AG08396 (cell line): Measurements from ENCODE around the gene LILRA6.
"Not testable (repeated sequence)": the region's sequence is repeated elsewhere in the genome, so short reads cannot be mapped to it uniquely, and the experiment has no call there.

ENCODE experiments used
- DNase-seq: peaks from one replicate; pipeline ENCODE4 v3.0.0; 2012; ENCODE audit warnings: low spot score, mixed read lengths

The LILRA6 gene

DNA sequence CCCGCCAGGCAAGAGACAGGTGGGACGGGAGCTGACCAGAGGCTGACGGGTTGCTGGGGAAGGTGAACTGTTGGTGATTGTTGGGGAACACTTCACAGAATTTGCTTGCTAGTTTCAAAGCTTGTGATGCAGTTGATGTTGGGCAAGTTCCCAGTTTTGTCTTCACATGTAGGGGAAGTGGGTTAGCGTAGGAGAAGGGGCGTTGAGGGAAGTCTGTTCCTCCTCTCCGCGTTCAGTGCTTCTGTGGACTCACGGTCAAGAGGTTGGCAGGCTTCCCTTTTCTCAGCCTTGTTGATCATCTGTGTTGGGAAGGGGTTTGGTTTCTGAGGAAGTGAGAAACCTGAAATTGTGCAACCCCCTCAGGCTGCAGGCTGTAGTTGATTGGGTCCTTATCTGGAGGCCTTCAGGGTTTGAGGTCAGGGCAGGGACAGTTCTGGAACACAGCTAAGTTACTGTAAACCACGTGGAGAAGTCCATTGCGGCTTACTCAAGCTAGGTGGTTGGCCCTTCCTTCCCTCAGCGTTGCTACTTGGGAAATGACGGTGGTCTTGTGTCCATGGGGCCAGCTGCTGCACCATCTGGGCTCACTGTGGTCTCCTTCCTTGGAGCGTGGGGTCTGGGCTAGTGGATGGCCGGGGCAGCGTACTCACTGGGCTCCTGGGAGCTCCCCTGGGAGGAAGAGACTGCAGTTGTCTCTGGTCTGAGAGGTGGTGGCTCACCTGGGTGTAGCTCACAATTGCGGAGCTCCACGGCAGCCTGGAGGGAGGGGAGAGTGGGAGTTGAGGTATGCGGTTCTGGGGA is 34.4 kb downstream of the LILRA6 start:
- DNase-seq = no peak

DNA sequence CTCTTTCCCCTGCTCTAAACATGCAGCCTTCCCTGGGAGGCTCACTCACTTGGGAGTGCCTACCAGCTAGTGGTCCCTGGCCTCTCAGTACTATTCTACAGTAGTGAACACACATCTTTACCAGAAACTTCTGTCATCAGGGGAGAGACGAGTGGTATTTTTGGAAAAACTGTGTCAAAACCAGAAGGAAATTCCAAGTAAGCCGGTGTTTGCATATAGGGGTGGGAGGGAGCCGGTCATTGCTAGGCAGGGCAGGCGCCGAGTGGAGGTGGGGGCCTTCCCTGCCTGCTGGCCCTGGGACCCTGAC is 35.0 kb downstream of the LILRA6 start:
- no peak for DNase-seq

DNA sequence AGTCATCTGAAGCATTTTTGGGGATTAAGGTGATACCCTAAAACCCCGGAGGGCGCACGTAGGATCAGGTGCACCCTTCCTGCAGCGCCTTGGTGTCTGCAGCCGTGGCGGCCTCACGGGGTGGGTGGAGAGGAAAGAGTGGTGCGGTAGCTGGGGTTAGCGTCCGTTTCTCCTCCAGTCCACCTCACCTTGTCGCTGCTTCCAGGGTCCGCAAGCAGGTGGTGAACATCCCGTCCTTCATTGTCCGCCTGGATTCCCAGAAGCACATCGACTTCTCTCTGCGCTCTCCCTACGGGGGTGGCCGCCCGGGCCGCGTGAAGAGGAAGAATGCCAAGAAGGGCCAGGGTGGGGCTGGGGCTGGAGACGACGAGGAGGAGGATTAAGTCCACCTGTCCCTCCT is 35.4 kb downstream of the LILRA6 start:
- DNase-seq = not testable (repeated sequence)

DNA sequence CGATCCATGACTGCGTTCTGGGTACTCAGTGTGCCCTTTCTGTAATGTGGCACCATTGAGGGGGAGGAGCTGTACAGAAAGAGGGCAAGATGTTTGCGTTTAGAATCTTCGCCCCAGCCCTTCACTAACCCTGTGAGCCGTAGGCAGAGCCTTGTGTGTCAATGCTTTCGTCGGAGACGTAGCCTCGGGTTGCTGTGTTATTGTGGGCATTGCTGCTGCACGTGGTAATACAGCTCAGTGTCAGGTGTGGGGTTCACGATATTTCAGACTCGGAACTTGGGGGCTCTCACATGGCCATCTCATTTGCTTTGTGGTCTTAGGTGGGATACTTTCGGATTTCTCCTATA is 35.8 kb downstream of the LILRA6 start:
- no peak for DNase-seq

GRCh38 chr19:54206030-54206830 is 36.4 kb downstream of the LILRA6 start:
- no peak for DNase-seq

DNA sequence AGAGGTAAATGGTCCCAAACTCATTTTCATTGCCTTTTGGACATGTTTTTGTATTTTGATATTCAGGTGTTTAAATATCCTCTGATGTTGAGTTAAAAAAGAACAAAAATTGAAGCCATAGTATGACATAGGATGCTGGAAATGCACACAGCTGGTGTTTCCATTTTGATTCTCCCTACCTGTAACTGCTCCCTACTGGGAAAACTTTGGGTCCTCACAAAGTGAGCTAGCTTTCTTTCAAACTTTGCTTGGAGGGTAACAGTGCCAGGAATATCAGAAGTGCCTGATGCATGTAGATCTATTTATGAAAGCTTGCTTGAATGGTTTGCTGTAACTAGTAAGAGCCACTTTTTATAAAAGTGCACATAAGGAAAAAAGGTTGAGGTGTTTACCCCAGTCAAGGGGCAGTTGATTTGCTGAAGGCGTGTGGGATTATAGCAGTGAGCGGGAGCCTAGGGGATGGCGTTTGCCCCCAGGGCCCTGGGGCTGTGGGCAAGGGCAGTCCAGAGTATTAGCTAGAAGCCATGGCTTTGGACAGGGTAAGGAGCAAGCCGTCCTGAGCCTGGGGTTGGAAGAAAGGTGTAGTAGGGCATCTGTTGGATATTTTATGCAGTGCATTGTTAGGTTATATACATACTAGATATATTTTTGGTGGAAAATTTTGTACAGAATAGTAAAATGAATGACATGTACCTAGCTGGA is 37.7 kb downstream of the LILRA6 start:
- DNase-seq = no peak

- DNase-seq = no peak
Observed at GRCh38 chr19:54203151-54203611, 39.4 kb downstream of the LILRA6 start.

GRCh38 chr19:54201980-54202379 is 40.6 kb downstream of the LILRA6 start:
- no peak for DNase-seq

- no peak for DNase-seq
Observed at GRCh38 chr19:54201172-54201701, 41.4 kb downstream of the LILRA6 start.

DNA sequence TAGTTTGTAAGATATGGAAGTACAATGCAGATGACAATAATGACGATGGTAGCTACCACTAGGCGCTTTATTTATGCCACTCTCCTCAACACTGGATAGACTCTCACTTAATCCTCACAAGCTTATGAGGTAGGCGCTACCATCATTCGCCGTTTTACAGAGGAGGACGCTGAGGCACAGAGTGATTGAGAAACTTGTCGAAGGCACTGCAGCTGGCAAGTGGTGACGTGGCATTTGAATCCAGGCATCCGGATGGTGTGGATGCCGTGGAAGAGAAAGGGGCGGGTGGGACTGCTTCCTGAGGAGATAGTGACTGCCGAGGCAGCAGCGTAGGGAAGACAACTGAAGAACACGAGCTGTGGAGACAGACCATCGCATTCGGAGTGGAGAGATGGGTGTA is 43.2 kb downstream of the LILRA6 start:
- no peak for DNase-seq

DNA sequence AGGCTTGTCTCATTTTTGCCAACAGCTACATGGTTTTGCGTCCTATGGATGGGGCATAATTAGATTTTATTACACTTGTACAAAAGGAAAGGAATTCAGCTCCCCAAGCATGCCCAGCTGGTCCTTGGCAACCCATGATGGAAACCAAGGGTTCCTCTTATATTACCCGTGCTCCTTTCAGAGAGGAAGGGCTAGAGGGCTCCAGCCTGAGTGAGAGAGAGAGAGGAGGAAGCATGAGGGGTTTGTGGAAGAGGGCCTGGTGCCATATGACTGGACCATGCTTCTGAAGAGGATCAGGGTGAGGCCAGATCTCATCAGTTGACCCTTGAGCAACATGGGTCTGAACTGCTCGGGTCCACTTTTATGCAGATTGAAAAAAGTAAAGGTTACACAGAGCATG is 45.5 kb downstream of the LILRA6 start:
- DNase-seq = no peak

GRCh38 chr19:54196536-54196935 is 46.1 kb downstream of the LILRA6 start:
- DNase-seq = no peak

DNA sequence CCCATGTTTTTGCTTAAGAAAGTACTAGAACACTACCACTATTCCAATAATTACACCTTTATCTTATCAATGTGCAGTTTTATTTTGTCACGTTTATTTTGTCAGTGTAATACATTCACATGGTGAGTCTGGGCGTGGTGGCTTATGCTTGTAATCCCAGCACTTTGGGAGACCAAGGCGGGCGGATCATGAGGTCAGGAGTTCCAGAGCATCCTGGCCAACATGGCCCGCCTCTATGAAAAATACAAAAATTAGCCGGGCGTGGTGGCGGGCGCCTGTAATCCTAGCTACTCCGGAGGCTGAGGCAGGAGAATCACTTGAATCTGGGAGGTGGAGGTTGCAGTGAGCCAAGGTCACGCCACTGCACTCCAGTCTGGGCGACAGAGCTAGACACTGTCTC is 48.1 kb downstream of the LILRA6 start:
- DNase-seq = not testable (repeated sequence)

GRCh38 chr19:54193011-54193410 is 49.6 kb downstream of the LILRA6 start:
- DNase-seq = no peak

GRCh38 chr19:54191811-54192453 is 50.7 kb downstream of the LILRA6 start:
- DNase-seq = no peak

- DNase-seq = peak; percentile 83
Observed at GRCh38 chr19:54191011-54191810, 51.4 kb downstream of the LILRA6 start, which contains the start of gene TSEN34. TSS of gene TSEN34 (plus strand) at chr19:54191308. CDS start at chr19:54191365, 57 bp downstream.

- peak; percentile 91 for DNase-seq
Observed at GRCh38 chr19:54190503-54191010, 52.0 kb downstream of the LILRA6 start.

GRCh38 chr19:54189735-54190502 is 52.7 kb downstream of the LILRA6 start:
- DNase-seq = peak; percentile 98

DNA sequence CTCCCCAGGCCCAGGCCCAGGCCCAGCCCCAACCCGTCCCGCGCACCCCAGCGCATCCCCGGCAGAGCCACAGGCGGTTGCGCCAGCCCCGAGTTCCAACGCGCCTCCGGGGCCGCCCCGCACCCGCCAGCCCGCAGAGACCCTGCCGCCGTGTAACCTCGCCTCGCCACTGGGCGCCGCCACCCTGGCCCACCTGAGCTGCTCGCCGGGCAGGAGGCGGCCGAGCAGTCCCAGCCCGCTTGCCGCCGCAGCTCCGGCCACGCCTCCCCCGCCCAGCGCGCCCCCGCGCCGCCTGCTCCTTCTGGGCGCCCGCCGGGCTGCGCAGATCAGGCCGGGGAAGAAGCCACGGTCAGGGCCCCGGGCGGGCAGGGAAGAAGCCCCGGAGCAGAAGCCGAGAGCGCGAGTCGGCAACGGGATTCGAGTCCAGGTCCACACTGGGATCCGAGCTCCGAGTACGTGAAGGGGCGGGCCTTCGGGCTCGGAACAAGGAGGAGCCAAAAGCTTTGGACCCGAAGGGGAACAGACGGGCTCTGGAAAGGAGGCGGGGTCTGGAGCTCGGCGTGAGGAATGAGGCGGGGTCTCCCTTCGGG is 53.4 kb downstream of the LILRA6 start, which contains the start of gene MBOAT7:
Gene MBOAT7, minus strand, starts transcription at position 436 of the 590 bp plus-strand sequence. CDS start 1,072 bp downstream, outside the sequence.
- no peak for DNase-seq
